HepG2 (cell line): ENCODE measurements around the gene STEAP3. TPM values are rescaled to one million over a fixed set of nuclear protein-coding genes. Genes with fewer than 3 reads are reported as not detected.

Experiments
- ATAC-seq: fragments of 200-7000 bp; cut with Tn5 transposase; 3 replicates; pipeline ENCODE4 v1.9.1; 2020; ENCODE audit warnings: mild to moderate bottlenecking, moderate library complexity
- BruUV-seq: library from RNA; stranded (reverse); fragments of 400-500 nt; replicated peaks from 2 replicates; lab custom pipeline; 2021; lab: Mats Ljungman, UMichigan
- CTCF ChIA-PET: fragments of 300-600 bp; formaldehyde crosslinking; extraction: SDS; loops from one replicate; lab custom pipeline; 2021; ENCODE audit warnings: low total read pairs, inconsistent platforms, low intra/inter-chr PET ratio; lab: Yijun Ruan, JAX
- POLR2A ChIA-PET: fragments of 350-600 bp; sonication (Branson Sonifier 250); formaldehyde crosslinking; loops from one replicate; lab custom pipeline; 2020; ENCODE audit warnings: antibody characterized with exemption, inconsistent platforms; lab: Yijun Ruan, JAX
- DNase-seq: peaks from one replicate; pipeline ENCODE4 v3.0.0-alpha.2; 2015; ENCODE audit warnings: low spot score
- FAIRE-seq: peaks from 3 replicates; lab custom pipeline; 2011; peaks lifted over from hg19 to GRCh38; lab: Jason Lieb, UNC
- H2AFZ ChIP-seq: one replicate; pipeline ENCODE4 v1.6.1; 2011; ENCODE audit warnings: low read length, inconsistent platforms
- H3K27ac ChIP-seq: fragments of 300-600 bp; 3 replicates; pipeline ENCODE4 v1.8.0; 2011; ENCODE audit warnings: mixed run types, mild to moderate bottlenecking, mixed read lengths, low read length, inconsistent platforms; ENCODE audit not compliant: insufficient read depth; ENCODE audit errors: extremely low read length
- H3K27me3 ChIP-seq, 2 experiments: fragments of 200-600 bp in 1 of 2; 2 replicates in 1 of 2; 3 replicates in 1 of 2; pipeline versions ENCODE4 v1.6.0 to v1.8.0; 2011; ENCODE audit warnings: low read length in 2 of 2, mild to moderate bottlenecking in 2 of 2, moderate library complexity in 2 of 2, inconsistent platforms in 1 of 2; ENCODE audit not compliant: insufficient read depth in 2 of 2, control insufficient read depth in 1 of 2
- H3K36me3 ChIP-seq, 2 experiments: fragments of 200-600 bp in 1 of 2; replicated peaks in 1 of 2; 2 replicates in 1 of 2; 3 replicates in 1 of 2; pipeline versions ENCODE4 v1.5.1 to v1.8.0; 2011; ENCODE audit warnings: low read length in 2 of 2, inconsistent platforms in 1 of 2; ENCODE audit not compliant: insufficient read depth in 2 of 2, control insufficient read depth in 1 of 2
- H3K4me1 ChIP-seq: 2 replicates; pipeline ENCODE4 v1.5.1; 2012; ENCODE audit warnings: low read length, inconsistent platforms; ENCODE audit not compliant: insufficient read depth
- H3K4me2 ChIP-seq: 2 replicates; pipeline ENCODE4 v1.6.0; 2011; ENCODE audit warnings: low read depth, low read length, inconsistent platforms
- H3K4me3 ChIP-seq, 3 experiments: fragments of 200-600 bp in 1 of 3; sonication (generic), shearing (Covaris generic) in 1 of 3; replicated peaks in 1 of 3; 2 replicates each; pipeline ENCODE4 v1.5.1; 2011 to 2016; ENCODE audit warnings: low read length in 3 of 3, inconsistent platforms in 2 of 3, low read depth in 2 of 3, mild to moderate bottlenecking in 2 of 3, control low read depth in 1 of 3, mixed read lengths in 1 of 3; ENCODE audit not compliant: insufficient read depth in 1 of 3
- H3K79me2 ChIP-seq: one replicate; pipeline ENCODE4 v1.6.1; 2011; ENCODE audit warnings: low read length, inconsistent platforms; ENCODE audit not compliant: insufficient read depth
- H3K9ac ChIP-seq: 2 replicates; pipeline ENCODE4 v1.6.0; 2011; ENCODE audit warnings: mild to moderate bottlenecking, low read depth, low read length, inconsistent platforms; ENCODE audit not compliant: insufficient read depth
- H3K9me3 ChIP-seq: 2 replicates; pipeline ENCODE4 v1.5.1; 2012; ENCODE audit warnings: mild to moderate bottlenecking, low read length
- H4K20me1 ChIP-seq: 2 replicates; pipeline ENCODE4 v1.6.0; 2011; ENCODE audit warnings: inconsistent platforms, mild to moderate bottlenecking, low read length, moderate library complexity; ENCODE audit not compliant: insufficient read depth
- FOXK2 ChIP-seq: fragments of 450-650 bp; IDR thresholded peaks from 2 replicates; pipeline ENCODE4 v1.6.1; 2016
- HNRNPL ChIP-seq: fragments of 200-400 bp; formaldehyde crosslinking; IDR thresholded peaks from 2 replicates; pipeline ENCODE4 v1.6.1; 2017; ENCODE audit warnings: mild to moderate bottlenecking, low read depth, low read length
- LCORL ChIP-seq, 2 experiments: fragments of 450-650 bp in 1 of 2; sonication (generic) in 1 of 2; formaldehyde crosslinking in 1 of 2; IDR thresholded peaks; 2 replicates each; pipeline versions ENCODE4 v1.5.0 to v1.6.1; 2017 to 2020; ENCODE audit warnings: antibody characterized with exemption in 1 of 2, missing genetic modification reagents in 1 of 2
- MEIS1 ChIP-seq: sonication (generic); formaldehyde crosslinking; IDR thresholded peaks from 2 replicates; pipeline ENCODE4 v1.9.0; 2021; ENCODE audit warnings: mild to moderate bottlenecking, missing genetic modification reagents, moderate library complexity, borderline replicate concordance
- NFIB ChIP-seq: sonication (generic); formaldehyde crosslinking; IDR thresholded peaks from 2 replicates; pipeline ENCODE4 v1.9.0; 2021; ENCODE audit warnings: missing genetic modification reagents, mild to moderate bottlenecking, borderline replicate concordance
- PCBP1 ChIP-seq: fragments of 200-400 bp; formaldehyde crosslinking; IDR thresholded peaks from 2 replicates; pipeline ENCODE4 v1.6.1; 2017; ENCODE audit warnings: mild to moderate bottlenecking, low read depth, low read length, borderline replicate concordance
- PHF21A ChIP-seq: sonication (generic); formaldehyde crosslinking; IDR thresholded peaks from 2 replicates; pipeline ENCODE4 v1.5.0; 2020; ENCODE audit warnings: mild to moderate bottlenecking, missing genetic modification reagents
- TCF7L2 ChIP-seq: IDR thresholded peaks from 2 replicates; pipeline ENCODE4 v1.6.1; 2011; ENCODE audit warnings: mild to moderate bottlenecking, low read depth, low read length, moderate library complexity
- ZBTB20 ChIP-seq: sonication (generic); formaldehyde crosslinking; IDR thresholded peaks from 2 replicates; pipeline ENCODE4 v1.8.1; 2023; ENCODE audit warnings: missing genetic modification reagents, low read depth, mild to moderate bottlenecking, borderline replicate concordance
- ZBTB38 ChIP-seq: sonication (generic); formaldehyde crosslinking; IDR thresholded peaks from 2 replicates; pipeline ENCODE4 v1.5.1; 2020; ENCODE audit warnings: mild to moderate bottlenecking, missing genetic modification reagents
- ZNF670 ChIP-seq: sonication (generic); formaldehyde crosslinking; IDR thresholded peaks from 2 replicates; pipeline ENCODE4 v1.8.0; 2022; ENCODE audit warnings: mild to moderate bottlenecking, missing genetic modification reagents, borderline replicate concordance
- ZNF713 ChIP-seq: sonication (generic); formaldehyde crosslinking; IDR thresholded peaks from 2 replicates; pipeline ENCODE4 v1.4.0; 2020; ENCODE audit warnings: mild to moderate bottlenecking, missing genetic modification reagents
- ZNF816 ChIP-seq: sonication (generic); formaldehyde crosslinking; IDR thresholded peaks from 2 replicates; pipeline ENCODE4 v1.8.0; 2022; ENCODE audit warnings: missing genetic modification reagents, mild to moderate bottlenecking, borderline replicate concordance
- WGBS: methylation state at CpG from one replicate; pipeline ENCODE4 v1.1.6; 2017; ENCODE audit warnings: low lambda C conversion rate; 5-methylcytosine and 5-hydroxymethylcytosine counted together
- in situ Hi-C: cut with HindIII; loops from 2 replicates; pipeline ENCODE4 v1.10.0; 2017; ENCODE audit warnings: low pct_unique_long_range_greater_than_20kb; ENCODE audit not compliant: extremely low pct_ligation_motif_present
- intact Hi-C: fragments of 100-400 bp; cut with micrococcal nuclease; formaldehyde crosslinking; loops from one replicate; pipeline ENCODE4 v1.10.0; 2022; ENCODE audit not compliant: unreplicated experiment
- polyA plus RNA-seq, 8 experiments: library from polyadenylated mRNA; depleted of rRNA in 3 of 8; stranded (reverse) in 7 of 8; unstranded in 1 of 8; fragments of >200 nt; fragmentation: Illumina TruSeq in 4 of 8; extraction: Trizol in 4 of 8; gene quantifications; 2 replicates each; pipeline versions ENCODE4 v1.2.1 to v1.2.3, GENCODE V29; 2011 to 2016; ENCODE audit warnings: low read depth in 4 of 8, missing spikeins in 1 of 8, mixed read lengths in 1 of 8; ENCODE audit not compliant: insufficient read depth in 1 of 8
- total RNA-seq, 5 experiments: library from RNA; depleted of rRNA; stranded (reverse); fragments of >200 nt; fragmentation: Illumina TruSeq; extraction: Trizol; gene quantifications; 2 replicates each; pipeline ENCODE4 v1.2.3, GENCODE V29; 2016; ENCODE audit warnings: low read depth in 1 of 5
- TF ChIP-seq, protein P1 (sequence below): sonication (generic); formaldehyde crosslinking; IDR thresholded peaks from 2 replicates; pipeline ENCODE4 v1.5.0; 2020; ENCODE audit warnings: mild to moderate bottlenecking, missing genetic modification reagents
- TF ChIP-seq, protein P2 (sequence below): sonication (generic); formaldehyde crosslinking; IDR thresholded peaks from 2 replicates; pipeline ENCODE4; 2020; ENCODE audit warnings: missing genetic modification reagents, mild to moderate bottlenecking, borderline replicate concordance
- TF ChIP-seq, protein P3 (sequence below): sonication (generic); formaldehyde crosslinking; conservative IDR thresholded peaks from 2 replicates; pipeline ENCODE4 v1.8.1; 2023; ENCODE audit warnings: missing genetic modification reagents

The STEAP3 gene
- total and polyA plus RNA-seq, 2 of the 13 experiments (the other 11 are each of a cell fraction or from before 2014, with no cell fraction given), result 7.3 to 21.1 TPM

DNA sequence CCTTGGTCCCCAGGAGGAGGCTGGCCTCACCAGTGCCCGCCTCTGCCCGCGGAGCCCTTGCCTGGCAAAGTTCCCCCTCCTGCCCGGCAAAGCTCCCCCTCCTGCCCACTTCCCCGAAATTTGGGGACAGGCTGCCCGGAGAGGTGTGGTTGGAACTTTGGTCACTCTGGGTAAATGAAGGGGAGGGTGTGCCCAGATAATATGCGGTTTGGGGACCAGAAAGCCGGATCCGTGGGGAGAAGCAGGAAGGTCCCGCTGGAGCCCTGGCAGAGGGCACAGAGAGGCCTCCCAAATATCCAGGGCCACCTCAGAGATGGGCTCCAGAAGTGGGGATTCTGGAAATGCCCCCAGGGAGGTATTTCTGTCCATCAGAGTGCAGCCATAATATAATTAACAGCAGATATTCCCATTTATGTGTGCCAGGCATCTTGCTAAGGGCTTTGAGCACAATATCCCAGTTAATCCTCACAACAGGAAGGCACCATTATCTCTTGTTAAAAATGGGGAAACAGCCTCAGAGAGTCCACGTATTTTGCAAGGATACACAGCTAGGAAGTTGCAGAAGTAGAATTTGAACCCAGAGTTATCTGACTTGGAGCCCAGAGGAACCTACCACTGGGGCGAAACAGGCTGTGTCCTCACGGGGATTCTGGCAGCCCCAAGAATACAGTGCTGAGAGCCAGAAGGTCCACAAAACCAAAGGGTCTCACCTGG, 914 bp downstream of the STEAP3 start:
- peaks cover 46% of the 10 kb centered on the region for H3K4me1 ChIP-seq
- no peak for ATAC-seq
- H2AFZ ChIP-seq, result no peak overlapping the region
- H3K9me3 ChIP-seq, result no peaks in the 10 kb centered on the region
- FAIRE-seq, result peak; percentile 15
- ChIA-PET POLR2A (interaction anchor here (0.7 to 1.5 kb wide), 6 partner anchors 9 to 67 kb away, joined by 3 to 6 read pairs (median 4); no protein-coding TSS in a partner anchor), CTCF (no interaction called here)
- peak overlapping the region; percentile 71 to 87 (median 78) for H3K4me3 ChIP-seq
- peak overlapping the region; percentile 78 for H3K9ac ChIP-seq
- H3K27me3 ChIP-seq, result 0 out of 5 replicates have a peak, but pooled peaks cover 0 to 4% of the 10 kb centered on the region in 2 experiments
- 0 out of 5 replicates have a peak, but pooled peaks cover 0 to 4% of the 10 kb centered on the region in 2 experiments for H3K36me3 ChIP-seq
- in situ Hi-C loops (loop anchor here (5.0 kb wide), 2 partner anchors 38 to 258 kb away; no protein-coding TSS in a partner anchor), intact Hi-C loops (no loop called here)
- H4K20me1 ChIP-seq, result no peaks in the 10 kb centered on the region
- DNase-seq, result no peak
- WGBS, result 21% methylated on average over 13 of the region's 13 CpGs
- H3K79me2 ChIP-seq, result no peaks in the 10 kb centered on the region
- H3K27ac ChIP-seq, result no peak overlapping the region
- TF ChIP-seq ZNF816 (CRISPR knock-in tag), result 0 out of 2 replicates have a peak, but pooled peaks have one; percentile 16
- 0 out of 2 replicates have a peak, but pooled peaks have one; percentile 16 for TF ChIP-seq ZBTB38 (CRISPR knock-in tag)
- no peak for TF ChIP-seq MEIS1 (CRISPR knock-in tag)
- 0 out of 2 replicates have a peak, but pooled peaks have one; percentile 11 for TF ChIP-seq ZBTB20 (CRISPR knock-in tag)
- TF ChIP-seq, protein P1, sequence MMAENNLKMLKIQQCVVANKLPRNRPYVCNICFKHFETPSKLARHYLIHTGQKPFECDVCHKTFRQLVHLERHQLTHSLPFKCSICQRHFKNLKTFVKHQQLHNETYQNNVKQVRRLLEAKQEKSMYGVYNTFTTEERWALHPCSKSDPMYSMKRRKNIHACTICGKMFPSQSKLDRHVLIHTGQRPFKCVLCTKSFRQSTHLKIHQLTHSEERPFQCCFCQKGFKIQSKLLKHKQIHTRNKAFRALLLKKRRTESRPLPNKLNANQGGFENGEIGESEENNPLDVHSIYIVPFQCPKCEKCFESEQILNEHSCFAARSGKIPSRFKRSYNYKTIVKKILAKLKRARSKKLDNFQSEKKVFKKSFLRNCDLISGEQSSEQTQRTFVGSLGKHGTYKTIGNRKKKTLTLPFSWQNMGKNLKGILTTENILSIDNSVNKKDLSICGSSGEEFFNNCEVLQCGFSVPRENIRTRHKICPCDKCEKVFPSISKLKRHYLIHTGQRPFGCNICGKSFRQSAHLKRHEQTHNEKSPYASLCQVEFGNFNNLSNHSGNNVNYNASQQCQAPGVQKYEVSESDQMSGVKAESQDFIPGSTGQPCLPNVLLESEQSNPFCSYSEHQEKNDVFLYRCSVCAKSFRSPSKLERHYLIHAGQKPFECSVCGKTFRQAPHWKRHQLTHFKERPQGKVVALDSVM (CRISPR knock-in tag), result 0 out of 2 replicates have a peak, but pooled peaks have one; percentile 25
- 0 out of 2 replicates have a peak, but pooled peaks have one; percentile 9 for TF ChIP-seq PHF21A (CRISPR knock-in tag)
- TF ChIP-seq NFIB (CRISPR knock-in tag), result no peak
- no peak for TF ChIP-seq LCORL (IDR thresholded peaks at IDR 0.05)
- TF ChIP-seq LCORL (CRISPR knock-in tag; IDR thresholded peaks at IDR 0.05), result no peak; the same call in 1 of the 2 replicates
- 0 out of 2 replicates have a peak, but pooled peaks have one; percentile 44 for TF ChIP-seq ZNF670
- TF ChIP-seq, protein P2, sequence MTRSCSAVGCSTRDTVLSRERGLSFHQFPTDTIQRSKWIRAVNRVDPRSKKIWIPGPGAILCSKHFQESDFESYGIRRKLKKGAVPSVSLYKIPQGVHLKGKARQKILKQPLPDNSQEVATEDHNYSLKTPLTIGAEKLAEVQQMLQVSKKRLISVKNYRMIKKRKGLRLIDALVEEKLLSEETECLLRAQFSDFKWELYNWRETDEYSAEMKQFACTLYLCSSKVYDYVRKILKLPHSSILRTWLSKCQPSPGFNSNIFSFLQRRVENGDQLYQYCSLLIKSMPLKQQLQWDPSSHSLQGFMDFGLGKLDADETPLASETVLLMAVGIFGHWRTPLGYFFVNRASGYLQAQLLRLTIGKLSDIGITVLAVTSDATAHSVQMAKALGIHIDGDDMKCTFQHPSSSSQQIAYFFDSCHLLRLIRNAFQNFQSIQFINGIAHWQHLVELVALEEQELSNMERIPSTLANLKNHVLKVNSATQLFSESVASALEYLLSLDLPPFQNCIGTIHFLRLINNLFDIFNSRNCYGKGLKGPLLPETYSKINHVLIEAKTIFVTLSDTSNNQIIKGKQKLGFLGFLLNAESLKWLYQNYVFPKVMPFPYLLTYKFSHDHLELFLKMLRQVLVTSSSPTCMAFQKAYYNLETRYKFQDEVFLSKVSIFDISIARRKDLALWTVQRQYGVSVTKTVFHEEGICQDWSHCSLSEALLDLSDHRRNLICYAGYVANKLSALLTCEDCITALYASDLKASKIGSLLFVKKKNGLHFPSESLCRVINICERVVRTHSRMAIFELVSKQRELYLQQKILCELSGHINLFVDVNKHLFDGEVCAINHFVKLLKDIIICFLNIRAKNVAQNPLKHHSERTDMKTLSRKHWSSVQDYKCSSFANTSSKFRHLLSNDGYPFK (CRISPR knock-in tag), result peak; percentile 10; the same call in 1 of the 2 replicates
- 0 out of 2 replicates have a peak, but pooled peaks have one; percentile 21 for TF ChIP-seq PCBP1
- TF ChIP-seq FOXK2, result no peak
- TF ChIP-seq, protein P3, sequence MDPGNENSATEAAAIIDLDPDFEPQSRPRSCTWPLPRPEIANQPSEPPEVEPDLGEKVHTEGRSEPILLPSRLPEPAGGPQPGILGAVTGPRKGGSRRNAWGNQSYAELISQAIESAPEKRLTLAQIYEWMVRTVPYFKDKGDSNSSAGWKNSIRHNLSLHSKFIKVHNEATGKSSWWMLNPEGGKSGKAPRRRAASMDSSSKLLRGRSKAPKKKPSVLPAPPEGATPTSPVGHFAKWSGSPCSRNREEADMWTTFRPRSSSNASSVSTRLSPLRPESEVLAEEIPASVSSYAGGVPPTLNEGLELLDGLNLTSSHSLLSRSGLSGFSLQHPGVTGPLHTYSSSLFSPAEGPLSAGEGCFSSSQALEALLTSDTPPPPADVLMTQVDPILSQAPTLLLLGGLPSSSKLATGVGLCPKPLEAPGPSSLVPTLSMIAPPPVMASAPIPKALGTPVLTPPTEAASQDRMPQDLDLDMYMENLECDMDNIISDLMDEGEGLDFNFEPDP (CRISPR knock-in tag), result 0 out of 2 replicates have a peak, but pooled peaks have one; percentile 67
- TF ChIP-seq ZNF713 (CRISPR knock-in tag), result no peak
- TF ChIP-seq HNRNPL, result peak; percentile 96
- no peak for TF ChIP-seq TCF7L2
- TF ChIP-seq, all 625 proteins: peak for 10
- BruUV-seq, result TSS peak; percentile 63
- peak overlapping the region; percentile 99 for H3K4me2 ChIP-seq
